Muscle of back (tissue), 13 donors: ENCODE data around the gene ITGA6. TPM values are rescaled to one million over a fixed set of nuclear protein-coding genes. Genes with fewer than 3 reads are reported as not detected.

Source experiments
- DNase-seq, 3 donors: peaks; one replicate each; pipeline versions ENCODE4 v3.0.0 to v3.0.0-alpha.2; 2013
- long read RNA-seq, 9 donors: transcript quantifications; one replicate each; lab custom pipeline, GENCODE V29; 2026
- polyA plus RNA-seq, 10 donors: library from polyadenylated mRNA; unstranded; fragments of 120-200 nt; gene quantifications; one replicate each; pipeline ENCODE4 v1.2.1, GENCODE V29; 2013; ENCODE audit not compliant: insufficient read length in 10 of 10

The ITGA6 gene
- 100 to 1,000 TPM in 2 of 10 donors, 10 to 100 TPM in 8; 71.6 to 120 (median 81.8) TPM for polyA plus RNA-seq
- long read RNA-seq, donor 1, full-length matches to known transcripts: 3 of 11 reads
- long read RNA-seq, donor 1, partial matches to known transcripts: 8 of 11 reads
- long read RNA-seq, donor 1, other reads (novel, unspliced or antisense): 0 of 11 reads
- long read RNA-seq, donor 2, full-length matches to known transcripts: 3 of 3 reads
- long read RNA-seq, donor 2, partial matches to known transcripts: 0 of 3 reads
- long read RNA-seq, donor 2, other reads (novel, unspliced or antisense): 0 of 3 reads
- long read RNA-seq, donor 3: 0 reads
- long read RNA-seq, donor 4, full-length matches to known transcripts: 3 of 15 reads
- long read RNA-seq, donor 4, partial matches to known transcripts: 12 of 15 reads
- long read RNA-seq, donor 4, other reads (novel, unspliced or antisense): 0 of 15 reads
- long read RNA-seq, donor 5, full-length matches to known transcripts: 2 of 9 reads
- long read RNA-seq, donor 5, partial matches to known transcripts: 7 of 9 reads
- long read RNA-seq, donor 5, other reads (novel, unspliced or antisense): 0 of 9 reads
- long read RNA-seq, donor 6, full-length matches to known transcripts: 4 of 37 reads
- long read RNA-seq, donor 6, partial matches to known transcripts: 33 of 37 reads
- long read RNA-seq, donor 6, other reads (novel, unspliced or antisense): 0 of 37 reads
- long read RNA-seq, donor 7, full-length matches to known transcripts: 4 of 12 reads
- long read RNA-seq, donor 7, partial matches to known transcripts: 8 of 12 reads
- long read RNA-seq, donor 7, other reads (novel, unspliced or antisense): 0 of 12 reads
- long read RNA-seq, donor 8, partial matches to known transcripts: 29 of 29 reads
- long read RNA-seq, donor 8, other reads (novel, unspliced or antisense): 0 of 29 reads
- long read RNA-seq, donor 9: 0 reads

GRCh38 chr2:172427256-172427989, at the start of gene ITGA6:
Gene ITGA6 (plus strand): TSS chr2:172427586.
- DNase-seq: peak in 2 of 3 donors; percentile 45 to 71

DNA sequence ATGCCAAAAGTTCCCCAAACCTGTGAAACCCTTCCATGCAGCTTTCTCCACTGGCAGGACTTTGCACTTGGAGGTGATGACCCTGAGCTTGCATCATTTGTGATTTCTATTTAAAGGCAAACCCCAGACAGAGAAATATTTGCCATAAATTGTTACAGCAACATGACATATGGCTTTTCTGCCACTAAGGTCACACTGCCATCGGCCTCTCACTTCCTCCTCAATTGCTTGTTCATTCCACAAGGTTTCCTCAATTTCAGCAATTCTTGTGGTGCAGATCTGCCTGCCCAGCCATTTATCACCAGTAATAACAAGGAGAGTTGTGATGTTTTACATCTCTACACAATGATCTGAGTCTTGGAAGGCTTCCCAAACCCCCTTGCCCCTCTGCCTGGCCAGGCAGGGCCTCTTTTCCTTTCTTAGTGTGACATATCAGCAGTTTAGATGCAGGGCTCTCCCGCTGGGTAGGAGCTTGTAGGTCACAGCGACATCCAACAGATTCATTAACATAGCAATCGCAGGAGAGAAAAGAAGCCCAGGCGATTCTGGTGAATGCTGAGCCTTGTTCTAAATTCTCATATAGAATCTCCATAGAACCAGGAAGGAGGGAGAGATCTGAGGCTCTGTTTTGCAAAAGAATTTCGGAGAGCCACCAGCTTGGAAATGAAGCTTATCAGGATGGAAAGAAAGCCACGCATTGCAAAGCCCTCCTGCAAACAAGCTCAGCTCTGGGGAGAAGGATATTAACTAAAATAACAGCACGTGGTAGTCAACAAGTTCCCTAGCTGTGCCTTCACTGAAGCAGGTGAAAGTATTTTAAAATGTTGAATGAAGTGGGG, 46.7 kb upstream of the ITGA6 start:
- DNase-seq: peak in 1 of 3 donors; percentile 51

DNA sequence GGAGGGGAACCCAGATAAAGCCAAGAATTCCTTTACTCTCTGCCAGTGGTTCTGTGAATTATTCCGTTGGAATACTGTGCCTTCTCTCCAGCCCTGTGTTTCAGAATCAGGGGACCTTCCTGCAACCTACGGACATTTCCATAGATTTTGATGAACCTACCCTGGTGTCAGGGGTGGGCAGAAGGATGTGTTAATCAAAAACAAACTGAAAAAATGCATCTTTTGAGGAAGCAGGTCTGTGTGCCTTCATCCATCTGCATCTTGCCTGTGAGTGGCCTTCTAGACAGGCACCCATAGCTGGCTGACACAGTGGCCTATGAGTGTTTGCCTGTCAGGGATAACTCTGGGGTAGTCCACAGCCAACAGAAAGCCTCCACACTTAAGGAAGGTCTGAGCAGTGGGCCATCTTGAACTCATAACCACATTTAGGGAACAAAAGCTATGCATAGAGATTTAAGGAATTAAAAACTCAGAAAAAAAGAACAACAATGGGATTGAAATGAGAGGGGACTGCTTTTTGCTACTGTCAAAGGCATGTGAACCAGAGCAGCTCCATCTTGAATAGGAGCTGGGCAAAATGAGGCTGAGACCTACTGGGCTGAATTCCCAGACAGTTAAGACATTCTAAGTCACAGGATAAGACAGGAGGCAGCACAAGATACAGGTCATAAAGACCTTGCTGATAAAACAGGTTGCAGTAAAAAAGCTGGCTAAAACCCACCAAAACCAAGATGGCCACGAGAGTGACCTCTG, 45.9 kb upstream of the ITGA6 start:
- no peak for DNase-seq

DNA sequence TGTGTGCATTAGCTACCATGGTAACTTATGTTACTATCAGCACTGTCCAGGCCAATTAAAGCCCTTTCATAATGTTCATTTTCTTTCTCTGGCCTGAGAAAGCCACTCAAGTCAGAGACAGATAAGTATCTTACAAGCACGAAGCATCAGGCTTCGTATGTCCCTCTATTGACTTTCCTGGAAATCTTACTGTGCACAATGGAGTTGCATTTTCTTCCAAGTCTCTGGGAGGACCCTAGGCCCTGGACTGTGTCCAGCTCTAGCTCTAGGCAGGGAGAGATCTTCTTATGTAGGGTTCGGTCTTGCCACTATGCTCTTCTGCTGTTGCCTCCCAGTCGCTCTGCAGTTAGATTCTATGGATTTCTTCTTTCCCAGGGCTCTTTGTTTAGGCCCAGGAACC, 40.0 kb upstream of the ITGA6 start:
- DNase-seq: no peak

DNA sequence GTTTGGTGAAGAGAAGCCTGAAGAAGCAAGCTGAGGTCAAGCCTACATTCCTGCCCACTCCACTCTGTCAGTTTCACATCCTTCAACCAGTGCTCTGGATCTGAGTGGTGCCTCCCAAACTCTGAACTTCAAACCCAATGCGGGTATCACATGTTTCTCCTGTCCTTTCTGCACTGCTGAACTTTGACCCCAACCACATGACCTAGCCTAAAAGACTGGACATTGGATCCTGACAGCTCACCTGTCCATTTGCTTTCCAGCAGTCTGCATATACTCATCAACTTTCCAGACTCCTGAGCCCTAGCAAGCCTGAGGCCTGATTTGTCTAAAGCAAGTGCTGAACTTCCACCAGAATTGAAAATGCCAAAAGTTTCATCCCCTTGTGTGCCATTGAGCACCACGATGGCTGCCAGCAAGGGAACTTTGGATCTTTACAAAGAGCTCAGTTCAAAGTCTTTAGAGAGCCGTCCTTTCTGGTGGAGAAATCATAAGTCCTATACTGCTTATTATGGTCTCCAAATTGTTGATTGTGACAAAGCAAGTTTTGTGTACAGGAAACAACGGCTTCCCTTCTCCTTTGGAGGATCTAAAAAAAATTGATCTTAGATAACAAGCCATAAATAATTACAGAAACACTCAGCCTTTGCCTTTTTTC, 37.6 kb upstream of the ITGA6 start:
- no peak for DNase-seq

GRCh38 chr2:172394002-172394401, 33.4 kb upstream of the ITGA6 start:
- peak; percentile 45 to 90 (median 82) for DNase-seq

GRCh38 chr2:172395503-172395902, 31.9 kb upstream of the ITGA6 start:
- peak in 1 of 3 donors; percentile 27 for DNase-seq

DNA sequence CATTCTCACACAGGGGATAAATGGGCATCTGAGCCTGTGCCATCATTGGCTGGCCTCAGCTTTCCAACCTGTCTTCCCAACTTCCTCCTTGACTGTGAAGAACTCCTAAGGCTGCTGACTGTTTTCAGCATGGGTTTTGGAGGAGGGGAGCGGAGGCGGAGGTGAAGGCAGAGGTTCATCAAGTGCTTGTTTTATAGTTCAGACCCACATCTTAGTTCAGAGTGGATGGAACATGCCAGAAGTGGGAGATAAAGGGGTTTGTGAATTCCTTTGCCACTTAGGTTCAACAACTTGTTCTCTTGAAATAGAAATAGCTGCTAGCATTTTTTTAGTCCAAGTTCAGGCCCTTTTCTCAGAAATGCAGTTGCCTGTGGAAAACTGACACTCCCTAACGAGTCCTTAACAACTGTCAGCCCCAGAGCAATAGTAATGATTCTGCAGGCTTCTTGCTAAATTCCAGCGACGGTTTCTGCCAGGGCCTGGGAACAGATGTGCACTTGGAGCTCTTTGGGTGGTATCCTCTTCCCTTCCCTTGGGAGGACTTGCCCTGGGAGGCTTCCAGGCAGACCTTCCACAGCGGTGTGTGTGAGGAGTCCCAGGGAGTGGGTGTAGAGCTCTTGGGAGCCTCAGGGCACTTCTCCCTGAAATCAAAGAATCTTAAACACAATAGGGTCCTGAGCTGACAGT, 30.1 kb upstream of the ITGA6 start:
- DNase-seq: peak; percentile 49 to 85 (median 64)

DNA sequence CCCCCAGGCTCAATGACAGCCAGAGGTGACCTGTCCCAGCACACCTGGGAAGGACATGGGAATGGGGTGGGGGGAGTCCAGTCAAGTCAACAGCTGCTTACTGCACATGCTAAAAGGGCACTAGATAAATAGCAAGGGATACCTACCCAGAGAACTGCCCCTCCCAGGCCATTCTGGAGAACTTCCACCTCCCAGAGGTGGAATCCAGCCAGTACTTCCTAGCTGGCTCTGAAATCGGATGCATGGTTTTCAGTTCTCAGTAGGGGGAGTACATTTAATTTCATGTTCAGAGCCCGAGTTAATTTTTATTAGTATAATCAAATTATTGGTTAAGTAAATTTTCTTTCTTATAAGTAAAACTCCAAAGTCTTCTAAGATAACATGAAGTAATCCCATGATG, 28.9 kb upstream of the ITGA6 start:
- DNase-seq: peak in 1 of 3 donors; percentile 37

- no peak for DNase-seq
These were observed 27.6 kb upstream of the ITGA6 start for GRCh38 chr2:172399765-172400164.

DNA sequence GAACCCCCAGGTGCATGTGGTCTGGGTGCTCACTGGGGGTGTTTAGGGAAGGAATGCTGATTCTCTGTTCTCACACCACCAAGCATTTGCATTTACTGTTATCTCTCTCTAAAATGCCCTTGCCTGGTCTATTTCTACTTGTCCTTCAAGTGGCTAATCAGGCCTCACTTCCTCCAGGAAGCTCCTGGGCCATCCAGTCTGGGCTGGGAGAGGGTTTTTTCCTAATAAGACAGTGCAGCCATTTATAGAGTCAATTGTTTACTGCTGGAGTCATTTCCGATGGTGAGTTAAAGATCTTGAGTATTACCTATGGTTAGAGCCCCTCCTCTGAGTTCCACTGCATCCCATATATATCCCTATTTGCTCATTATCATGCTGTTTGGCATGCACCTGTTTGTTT, 25.2 kb upstream of the ITGA6 start:
- DNase-seq: no peak

GRCh38 chr2:172403402-172403801, 24.0 kb upstream of the ITGA6 start:
- DNase-seq: no peak

- no peak for DNase-seq
These were observed 23.4 kb upstream of the ITGA6 start for GRCh38 chr2:172403881-172404468.

DNA sequence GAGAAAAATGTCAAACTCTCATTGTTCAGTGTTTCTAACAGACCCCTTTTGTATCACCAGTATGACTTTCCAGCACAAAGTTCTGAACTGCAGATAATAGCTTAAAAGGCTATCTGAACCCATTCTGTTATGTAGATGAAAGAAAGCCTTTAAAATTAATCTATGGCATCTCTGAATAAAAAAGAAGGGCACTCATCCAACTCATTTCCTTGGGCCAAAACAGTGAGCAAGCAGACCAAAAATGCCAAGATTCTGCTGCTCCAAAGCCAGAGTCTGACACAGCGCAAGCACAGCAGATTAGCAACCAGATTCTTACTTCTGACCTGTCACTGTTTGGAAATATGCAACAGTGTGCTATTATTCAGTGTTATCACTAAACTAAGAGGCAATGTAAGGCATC, 22.6 kb upstream of the ITGA6 start:
- DNase-seq: peak in 2 of 3 donors; percentile 45 to 62

DNA sequence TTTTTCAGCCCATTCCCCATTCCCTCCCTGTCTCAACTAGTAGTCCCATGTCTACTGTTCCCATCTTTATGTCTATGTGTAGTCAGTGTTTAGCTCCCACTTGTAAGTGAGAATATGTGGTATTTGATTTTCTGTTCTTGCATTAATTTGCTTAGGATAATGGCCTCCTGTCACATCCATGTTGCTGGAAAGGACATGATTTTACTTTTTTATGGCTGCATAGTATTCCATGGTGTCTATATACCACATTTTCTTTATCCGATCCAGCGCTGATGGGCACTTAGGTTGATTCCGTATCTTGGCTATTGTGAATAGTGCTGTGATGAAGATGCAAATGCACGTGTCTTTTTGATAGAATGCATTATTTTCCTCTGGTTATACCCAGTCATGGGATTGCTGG, 21.7 kb upstream of the ITGA6 start:
- DNase-seq: no peak

GRCh38 chr2:172408143-172408766, 19.1 kb upstream of the ITGA6 start:
- DNase-seq: no peak

GRCh38 chr2:172409042-172409441, 18.3 kb upstream of the ITGA6 start:
- no peak for DNase-seq

- DNase-seq: no peak
These were observed 14.3 kb upstream of the ITGA6 start for GRCh38 chr2:172412984-172413492.
